NCI-H2029 (cell line): ENCODE data around the gene KATNA1.
A peak's percentile ranks its signal among the peaks of the same experiment; 100 is the strongest.

Source experiments
- DNase-seq: peaks from one replicate; lab custom pipeline; 2025; lab: John Stamatoyannopoulos, UW

The KATNA1 gene

GRCh38 chr6:149608381-149608982, 40.0 kb downstream of the KATNA1 start:
- no peak for DNase-seq

DNA sequence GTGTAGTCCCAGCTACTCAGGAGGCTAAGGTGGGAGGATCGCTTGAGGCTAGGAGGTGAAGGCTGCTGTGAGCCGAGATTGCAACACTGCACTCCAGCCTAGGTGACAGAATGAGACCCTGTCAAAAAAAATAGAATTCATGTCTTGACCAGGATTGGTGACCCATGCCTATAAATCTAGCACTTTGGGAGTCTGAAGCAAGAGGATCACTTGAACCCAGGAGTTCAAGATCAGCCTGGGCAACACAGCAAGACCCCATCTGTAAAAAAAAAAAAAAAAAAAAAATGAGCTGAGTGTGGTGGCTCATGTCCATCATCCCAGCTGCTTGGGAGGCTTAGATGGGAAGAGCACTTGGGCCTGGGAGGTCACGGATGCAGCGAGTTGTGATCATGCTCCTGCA, 48.0 kb downstream of the KATNA1 start:
- DNase-seq: no peak

DNA sequence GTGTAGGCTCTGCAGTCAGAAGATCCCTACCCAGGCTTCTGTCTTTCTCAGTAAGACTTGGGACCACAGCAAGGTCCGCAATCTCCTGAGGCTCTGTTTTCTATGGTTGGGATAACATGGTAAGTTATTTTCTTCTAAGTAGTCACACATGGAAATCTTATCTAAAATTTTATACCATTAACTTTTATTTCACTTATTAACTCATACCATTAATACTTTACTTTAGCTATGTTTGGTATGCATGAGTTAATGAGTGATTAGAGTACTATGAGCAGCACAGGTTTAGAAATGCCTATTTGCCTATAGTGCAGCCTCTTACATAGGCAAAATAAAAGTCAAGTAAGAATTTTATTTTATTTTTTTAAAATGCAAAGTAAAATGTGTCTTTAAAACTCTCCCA, 55.1 kb downstream of the KATNA1 start:
- no peak for DNase-seq

- no peak for DNase-seq
Measured at GRCh38 chr6:149592983-149593382, 55.5 kb downstream of the KATNA1 start.

GRCh38 chr6:149586149-149586548, 62.4 kb downstream of the KATNA1 start:
- DNase-seq: no peak

GRCh38 chr6:149581349-149581748, 67.2 kb downstream of the KATNA1 start:
- DNase-seq: no peak

GRCh38 chr6:149580880-149581279, 67.6 kb downstream of the KATNA1 start:
- no peak for DNase-seq

- DNase-seq: no peak
Measured at GRCh38 chr6:149567945-149568585, 80.4 kb downstream of the KATNA1 start.

DNA sequence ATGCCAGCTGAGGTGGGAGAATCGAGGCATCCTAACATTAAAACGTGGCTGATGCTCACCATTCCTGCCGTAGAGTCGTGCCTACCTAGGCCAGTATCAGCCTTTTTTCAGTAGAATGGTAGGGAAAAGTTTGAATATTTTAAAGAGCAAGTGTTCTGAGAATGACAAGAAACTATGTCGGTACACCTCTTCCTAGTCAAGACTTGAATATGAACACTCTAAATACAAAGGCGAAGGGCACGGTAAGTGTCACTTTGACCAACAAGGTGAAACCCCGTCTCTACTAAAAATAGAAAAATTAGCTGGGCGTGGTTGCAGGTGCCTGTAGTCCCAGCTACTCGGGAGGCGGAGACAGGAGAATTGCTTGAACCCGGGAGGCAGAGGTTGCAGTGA, 81.3 kb downstream of the KATNA1 start:
- DNase-seq: no peak

DNA sequence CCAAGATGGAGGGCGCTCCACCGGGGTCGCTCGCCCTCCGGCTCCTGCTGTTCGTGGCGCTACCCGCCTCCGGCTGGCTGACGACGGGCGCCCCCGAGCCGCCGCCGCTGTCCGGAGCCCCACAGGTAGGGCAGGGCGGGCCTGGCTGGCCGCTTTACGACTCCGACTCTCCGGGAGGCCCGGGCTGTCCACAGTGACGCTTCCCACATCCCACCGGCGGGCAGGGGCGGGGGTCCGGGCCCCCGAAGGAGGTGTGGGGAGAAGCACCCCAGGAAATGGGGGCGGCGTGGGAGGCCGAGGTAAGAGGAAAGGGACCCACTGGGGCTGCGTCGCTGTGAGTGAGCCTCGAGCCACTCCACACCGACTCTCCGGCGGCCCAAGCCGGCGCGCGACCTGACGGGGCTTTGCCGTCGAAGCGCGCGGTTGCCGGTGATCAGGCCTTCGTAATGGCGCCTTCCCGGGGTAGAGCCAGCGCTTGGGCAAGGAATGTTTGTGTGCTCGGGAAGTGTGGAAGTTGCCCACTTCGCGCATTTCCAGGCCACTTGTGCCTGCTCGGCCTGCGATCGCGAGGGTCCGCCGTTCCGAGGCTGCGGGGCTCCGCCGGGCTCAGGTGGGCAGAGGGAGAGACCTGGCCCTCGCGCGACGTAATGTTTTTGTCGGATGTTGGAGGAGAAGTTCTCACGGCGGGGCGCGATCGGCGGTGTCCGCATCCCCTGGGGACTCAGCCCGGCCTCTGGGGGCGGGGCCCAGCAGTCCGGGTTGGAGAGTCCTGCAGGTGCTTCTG, 81.9 kb downstream of the KATNA1 start:
- peak; percentile 5 for DNase-seq

GRCh38 chr6:149565527-149566409, 82.7 kb downstream of the KATNA1 start, which contains the start of gene GINM1:
Gene GINM1 (plus strand): TSS chr6:149566375. CDS start chr6:149566415, 40 bp downstream.
- DNase-seq: peak; percentile 69

DNA sequence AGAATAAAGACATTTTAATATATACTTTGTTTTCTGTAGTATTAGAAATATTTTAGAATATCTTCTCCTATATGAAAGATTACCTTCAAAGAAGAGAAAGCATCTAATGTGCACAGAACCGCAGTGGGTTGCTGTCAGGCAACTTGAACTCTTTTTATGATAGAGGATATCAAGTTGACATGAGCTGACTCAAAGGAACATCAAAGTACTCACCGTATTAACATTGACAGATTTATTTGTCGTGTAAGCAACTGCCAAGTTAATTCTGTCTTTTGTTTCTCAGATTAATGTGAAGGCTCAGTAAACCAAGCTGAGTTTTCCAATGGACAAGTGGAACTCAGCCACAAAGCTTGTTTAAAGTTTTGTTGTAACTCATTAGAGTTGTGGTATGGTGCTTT, 84.6 kb downstream of the KATNA1 start:
- no peak for DNase-seq

DNA sequence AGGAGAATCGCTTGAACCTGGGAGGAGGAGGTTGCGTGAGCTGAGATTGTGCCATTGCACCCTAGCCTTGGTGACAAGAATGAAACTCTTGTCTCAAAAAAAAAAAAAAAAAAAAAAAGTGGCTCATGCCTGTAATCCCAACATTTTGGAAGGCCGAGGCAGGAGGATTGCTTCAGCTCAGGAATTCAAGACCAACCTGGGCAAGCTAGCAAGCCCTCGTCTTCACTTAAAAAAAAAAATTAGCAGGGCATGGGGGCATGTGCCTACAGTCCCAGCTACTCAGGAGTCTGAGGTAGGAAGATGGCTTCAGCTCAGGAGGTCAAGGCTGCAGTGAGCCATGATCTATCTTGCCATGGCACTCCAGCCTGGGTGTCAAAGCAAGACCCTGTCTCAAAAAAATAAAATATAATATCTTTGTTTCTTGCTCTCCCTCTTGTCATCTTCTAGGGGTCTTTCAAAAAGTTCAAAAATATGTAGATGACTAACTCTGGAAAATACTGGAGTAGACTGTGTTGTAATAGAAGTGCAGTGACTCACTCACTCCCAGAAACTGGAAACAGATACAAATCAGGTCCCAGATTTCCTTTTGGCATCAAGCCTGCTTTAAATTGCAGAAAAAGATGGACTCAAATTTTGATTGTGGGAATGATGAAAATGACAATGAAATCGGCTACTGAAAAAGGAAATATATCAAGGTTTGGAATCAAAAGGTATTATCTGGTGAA, 85.1 kb downstream of the KATNA1 start:
- no peak for DNase-seq

DNA sequence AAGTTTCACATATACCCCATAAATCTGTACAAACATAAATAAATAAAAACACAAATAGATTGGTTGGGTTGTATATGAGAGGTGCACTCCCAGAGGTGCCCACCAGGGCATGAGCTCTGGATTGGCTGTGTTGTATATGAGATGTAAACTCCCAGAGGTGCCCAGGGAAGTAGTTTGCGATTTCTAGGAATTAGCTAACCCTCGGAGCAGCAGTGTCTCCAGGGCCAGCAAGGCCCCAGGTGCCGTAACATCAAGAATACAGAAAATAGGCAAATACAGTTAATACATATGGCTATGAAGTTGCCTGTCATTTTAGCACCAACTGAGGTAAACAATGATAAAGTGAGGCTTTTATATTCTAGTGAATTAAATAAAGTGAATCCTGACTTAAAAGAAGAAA, 87.8 kb downstream of the KATNA1 start:
- DNase-seq: no peak

GRCh38 chr6:149559389-149559788, 89.1 kb downstream of the KATNA1 start:
- DNase-seq: no peak

DNA sequence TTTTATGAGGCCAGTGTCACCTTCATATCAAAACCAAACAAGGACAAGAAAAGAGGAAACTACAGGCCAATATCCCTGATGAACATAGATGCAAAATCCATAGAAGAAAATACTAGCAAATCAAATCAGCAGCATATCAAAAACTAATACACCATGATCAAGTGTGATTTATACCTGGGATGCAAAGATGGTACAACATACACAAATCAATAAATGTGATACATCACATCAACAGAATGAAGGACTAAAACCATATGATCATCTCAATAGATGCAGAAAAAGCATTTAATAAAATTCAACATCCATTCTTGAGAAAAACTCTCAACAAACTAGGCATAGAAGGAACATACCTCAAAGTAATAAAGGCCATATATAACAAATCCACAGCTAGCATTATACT, 90.5 kb downstream of the KATNA1 start:
- DNase-seq: no peak

- DNase-seq: no peak
Measured at GRCh38 chr6:149551920-149552319, 96.6 kb downstream of the KATNA1 start.

DNA sequence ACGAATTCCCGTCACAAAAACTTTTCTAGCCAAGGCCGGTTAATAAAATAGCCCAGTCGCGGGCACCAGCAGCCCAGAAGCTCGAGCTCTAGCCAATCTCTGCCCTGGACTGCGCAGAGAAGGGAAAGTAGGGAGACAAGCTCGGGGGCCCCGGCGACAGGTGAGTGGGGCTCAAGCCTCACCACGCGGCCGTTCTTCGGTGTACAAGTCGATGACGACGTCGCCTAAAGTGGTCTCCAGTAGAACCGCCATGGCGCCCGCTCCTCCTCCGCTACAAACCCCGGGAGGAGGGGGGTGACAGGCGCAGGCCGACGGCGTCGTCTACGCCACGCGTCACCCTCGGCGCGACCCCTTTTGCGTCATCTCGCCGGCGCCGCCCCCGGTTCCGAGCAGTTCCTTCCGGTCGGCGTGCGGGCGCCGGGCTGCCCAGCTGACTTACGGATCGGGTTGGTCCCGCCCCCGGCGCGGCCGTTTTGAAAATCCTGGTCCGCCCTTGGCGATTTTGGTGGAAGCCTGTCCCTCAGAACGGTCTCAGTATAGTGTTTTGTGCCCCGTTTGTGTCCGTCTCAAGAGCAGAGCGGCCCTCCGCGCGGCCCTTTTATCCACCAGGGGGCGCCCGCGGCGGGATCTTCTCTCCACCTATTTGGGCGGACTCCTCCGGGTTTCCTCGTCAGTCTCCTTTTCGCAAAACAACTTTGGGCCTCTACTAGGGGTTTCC, 102.6 kb downstream of the KATNA1 start, which contains the start of gene PPIL4:
TSS of gene PPIL4 (minus strand) at position 290 of the 718 bp plus-strand sequence. CDS start at position 252, 38 bp downstream.
- peak; percentile 61 for DNase-seq

GRCh38 chr6:149545258-149545753, 103.2 kb downstream of the KATNA1 start:
- DNase-seq: no peak
